T-helper 17 cell (primary cell): Measurements from ENCODE around the gene ATR. TPM values are rescaled to one million over a fixed set of nuclear protein-coding genes. Genes with fewer than 3 reads are reported as not detected.
"Not testable (repeated sequence)": the region's sequence is repeated elsewhere in the genome, so short reads cannot be mapped to it uniquely, and the experiment has no call there.

ENCODE experiments used
- ATAC-seq: fragments of 150-1000 bp; cut with Tn5 transposase; 2 replicates; pipeline ENCODE4 v1.10.0; 2021; ENCODE audit warnings: mild to moderate bottlenecking, moderate library complexity
- DNase-seq, 3 donors: peaks; one replicate each; pipeline versions ENCODE4 v3.0.0 to v3.0.0-alpha.2; 2020 to 2021
- H3K9me3 ChIP-seq: one replicate; pipeline ENCODE4 v1.7.0; 2013; ENCODE audit warnings: low read length, mild to moderate bottlenecking; ENCODE audit not compliant: control insufficient read depth, poor library complexity, severe bottlenecking
- H3K27ac Mint-ChIP-seq: one replicate; pipeline ENCODE4 v1.8.0; 2022; ENCODE audit warnings: mild to moderate bottlenecking, moderate library complexity, mixed read lengths
- H3K27me3 Mint-ChIP-seq: one replicate; pipeline ENCODE4 v1.8.0; 2022; ENCODE audit warnings: mixed read lengths
- H3K36me3 Mint-ChIP-seq: one replicate; pipeline ENCODE4 v1.8.0; 2022; ENCODE audit warnings: low read depth, mixed read lengths
- H3K4me1 Mint-ChIP-seq: one replicate; pipeline ENCODE4 v1.8.0; 2022; ENCODE audit warnings: mild to moderate bottlenecking, mixed read lengths
- H3K4me3 Mint-ChIP-seq: one replicate; pipeline ENCODE4 v1.8.0; 2022; ENCODE audit warnings: mild to moderate bottlenecking, moderate library complexity, mixed read lengths
- total RNA-seq, 4 donors: library from RNA in 2 of 4; stranded (reverse) in 2 of 4; gene quantifications; one replicate each; pipeline ENCODE4 v1.2.3 and lab custom pipeline; 2022 to 2026

ATR gene
- total RNA-seq, 2 donors from 2014 or later: 34.0 to 35.3 TPM

- peaks cover 8% of the 10 kb centered on the region for H3K36me3 Mint-ChIP-seq
- ATAC-seq: no peak
- H3K9me3 ChIP-seq: no peaks in the 10 kb centered on the region
- peak overlapping the region; percentile 96 for H3K4me3 Mint-ChIP-seq
- no peak for DNase-seq
- H3K4me1 Mint-ChIP-seq: peaks cover 33% of the 10 kb centered on the region
- H3K27me3 Mint-ChIP-seq: peaks cover 23% of the 10 kb centered on the region
- peak overlapping the region; percentile 95 for H3K27ac Mint-ChIP-seq
Measured at GRCh38 chr3:142580061-142580423, 1.5 kb upstream of the ATR start.

GRCh38 chr3:142577696-142578328 is 721 bp downstream of the ATR start:
- H3K27ac Mint-ChIP-seq: peak overlapping the region; percentile 95
- no peaks in the 10 kb centered on the region for H3K9me3 ChIP-seq
- DNase-seq: no peak
- peaks cover 5% of the 10 kb centered on the region for H3K27me3 Mint-ChIP-seq
- H3K36me3 Mint-ChIP-seq: peaks cover 8% of the 10 kb centered on the region
- H3K4me1 Mint-ChIP-seq: peaks cover 40% of the 10 kb centered on the region
- ATAC-seq: no peak
- peak overlapping the region; percentile 96 for H3K4me3 Mint-ChIP-seq

GRCh38 chr3:142576792-142577191 is 1.7 kb downstream of the ATR start:
- DNase-seq: no peak
- Mint-ChIP-seq H3K4me1 (peaks cover 40% of the 10 kb centered on the region), H3K36me3 (peaks cover 8% of the 10 kb centered on the region), H3K27ac (peak overlapping the region; percentile 95), H3K4me3 (peak overlapping the region; percentile 96), H3K27me3 (no peaks in the 10 kb centered on the region)
- no peak for ATAC-seq
- H3K9me3 ChIP-seq: no peaks in the 10 kb centered on the region

GRCh38 chr3:142574665-142575064 is 3.9 kb downstream of the ATR start:
- no peaks in the 10 kb centered on the region for H3K27me3 Mint-ChIP-seq
- H3K36me3 Mint-ChIP-seq: peaks cover 8% of the 10 kb centered on the region
- peaks cover 39% of the 10 kb centered on the region for H3K4me1 Mint-ChIP-seq
- peak overlapping the region; percentile 60 for H3K27ac Mint-ChIP-seq
- ATAC-seq (no peak), DNase-seq (no peak)
- H3K9me3 ChIP-seq: no peaks in the 10 kb centered on the region
- no peak overlapping the region for H3K4me3 Mint-ChIP-seq

- not testable (repeated sequence) for ATAC-seq, DNase-seq, H3K9me3 ChIP-seq, H3K36me3 Mint-ChIP-seq, H3K27me3 Mint-ChIP-seq, H3K4me3 Mint-ChIP-seq
- Mint-ChIP-seq H3K27ac (peak overlapping the region; percentile 60), H3K4me1 (peaks cover 36% of the 10 kb centered on the region)
Measured at GRCh38 chr3:142574223-142574622, 4.3 kb downstream of the ATR start.

GRCh38 chr3:142569422-142569821 is 9.1 kb downstream of the ATR start:
- not testable (repeated sequence) for DNase-seq, H3K4me1 Mint-ChIP-seq, H3K9me3 ChIP-seq, H3K27me3 Mint-ChIP-seq, H3K36me3 Mint-ChIP-seq, ATAC-seq, H3K4me3 Mint-ChIP-seq
- peak overlapping the region; percentile 14 for H3K27ac Mint-ChIP-seq

GRCh38 chr3:142568393-142569017 is 10.0 kb downstream of the ATR start:
- H3K9me3 ChIP-seq: no peaks in the 10 kb centered on the region
- ATAC-seq: no peak
- no peak overlapping the region for H3K4me3 Mint-ChIP-seq
- H3K27me3 Mint-ChIP-seq: no peaks in the 10 kb centered on the region
- H3K4me1 Mint-ChIP-seq: peaks cover 6% of the 10 kb centered on the region
- H3K36me3 Mint-ChIP-seq: no peaks in the 10 kb centered on the region
- no peak overlapping the region for H3K27ac Mint-ChIP-seq
- no peak for DNase-seq

- Mint-ChIP-seq H3K4me3 (no peak overlapping the region), H3K27ac (no peak overlapping the region), H3K27me3 (no peaks in the 10 kb centered on the region), H3K4me1 (peaks cover 6% of the 10 kb centered on the region), H3K36me3 (no peaks in the 10 kb centered on the region)
- DNase-seq (no peak), ATAC-seq (no peak)
- H3K9me3 ChIP-seq: no peaks in the 10 kb centered on the region
Measured at GRCh38 chr3:142566096-142566495, 12.4 kb downstream of the ATR start.

- H3K4me1 Mint-ChIP-seq: peaks cover 3% of the 10 kb centered on the region
- DNase-seq (no peak), ATAC-seq (no peak)
- no peak overlapping the region for H3K4me3 Mint-ChIP-seq
- H3K36me3 Mint-ChIP-seq: no peaks in the 10 kb centered on the region
- no peaks in the 10 kb centered on the region for H3K9me3 ChIP-seq
- H3K27me3 Mint-ChIP-seq: no peaks in the 10 kb centered on the region
- peak overlapping the region; percentile 19 for H3K27ac Mint-ChIP-seq
Measured at GRCh38 chr3:142563496-142563997, 15.0 kb downstream of the ATR start.

- no peaks in the 10 kb centered on the region for H3K27me3 Mint-ChIP-seq
- H3K36me3 Mint-ChIP-seq: peaks cover 2% of the 10 kb centered on the region
- no peaks in the 10 kb centered on the region for H3K9me3 ChIP-seq
- peaks cover 3% of the 10 kb centered on the region for H3K4me1 Mint-ChIP-seq
- no peak overlapping the region for H3K27ac Mint-ChIP-seq
- ATAC-seq (no peak), DNase-seq (no peak)
- no peak overlapping the region for H3K4me3 Mint-ChIP-seq
Measured at GRCh38 chr3:142560118-142560517, 18.4 kb downstream of the ATR start.

- no peaks in the 10 kb centered on the region for H3K27me3 Mint-ChIP-seq
- peaks cover 17% of the 10 kb centered on the region for H3K36me3 Mint-ChIP-seq
- H3K27ac Mint-ChIP-seq: no peak overlapping the region
- H3K4me1 Mint-ChIP-seq: peaks cover 7% of the 10 kb centered on the region
- DNase-seq (no peak), ATAC-seq (no peak)
- H3K9me3 ChIP-seq: no peaks in the 10 kb centered on the region
- no peak overlapping the region for H3K4me3 Mint-ChIP-seq
Measured at GRCh38 chr3:142553741-142554140, 24.8 kb downstream of the ATR start.

- H3K27me3 Mint-ChIP-seq, ATAC-seq, H3K27ac Mint-ChIP-seq, DNase-seq, H3K9me3 ChIP-seq, H3K4me3 Mint-ChIP-seq, H3K4me1 Mint-ChIP-seq: not testable (repeated sequence)
- peaks cover 17% of the 10 kb centered on the region for H3K36me3 Mint-ChIP-seq
Measured at GRCh38 chr3:142552579-142552978, 26.0 kb downstream of the ATR start.

GRCh38 chr3:142549986-142550385 is 28.5 kb downstream of the ATR start:
- peaks cover 7% of the 10 kb centered on the region for H3K4me1 Mint-ChIP-seq
- no peak overlapping the region for H3K4me3 Mint-ChIP-seq
- H3K27ac Mint-ChIP-seq: no peak overlapping the region
- H3K27me3 Mint-ChIP-seq: no peaks in the 10 kb centered on the region
- peaks cover 15% of the 10 kb centered on the region for H3K36me3 Mint-ChIP-seq
- no peak for ATAC-seq
- no peak for DNase-seq
- H3K9me3 ChIP-seq: no peaks in the 10 kb centered on the region

GRCh38 chr3:142543307-142543706 is 35.2 kb downstream of the ATR start:
- peak overlapping the region; percentile 27 for H3K27ac Mint-ChIP-seq
- no peaks in the 10 kb centered on the region for H3K27me3 Mint-ChIP-seq
- ATAC-seq: no peak
- H3K4me1 Mint-ChIP-seq: no peaks in the 10 kb centered on the region
- no peak overlapping the region for H3K4me3 Mint-ChIP-seq
- H3K36me3 Mint-ChIP-seq: peaks cover 5% of the 10 kb centered on the region
- H3K9me3 ChIP-seq: no peaks in the 10 kb centered on the region
- DNase-seq: no peak
